Calu3 (cell line): ENCODE results near the gene AGBL4. TPM values are rescaled to one million over a fixed set of nuclear protein-coding genes. Genes with fewer than 3 reads are reported as not detected.

Experiments used
- BruUV-seq: library from RNA; stranded (reverse); fragments of 400-500 nt; replicated peaks from 2 replicates; lab custom pipeline; 2021; lab: Mats Ljungman, UMichigan
- CTCF ChIA-PET: fragments of 300-600 bp; sonication (Branson Sonifier 250); formaldehyde crosslinking; loops from one replicate; lab custom pipeline; 2022; ENCODE audit warnings: antibody characterized with exemption; lab: Charles Lee
- DNase-seq: peaks from one replicate; pipeline ENCODE4 v3.0.0; 2022
- H3K27ac Mint-ChIP-seq: one replicate; pipeline ENCODE4 v1.8.0; 2022; ENCODE audit warnings: mixed read lengths; ENCODE audit not compliant: unreplicated experiment
- H3K27me3 Mint-ChIP-seq: one replicate; pipeline ENCODE4 v1.8.0; 2022; ENCODE audit warnings: mixed read lengths; ENCODE audit not compliant: unreplicated experiment
- H3K36me3 Mint-ChIP-seq: one replicate; pipeline ENCODE4 v1.8.0; 2022; ENCODE audit warnings: mild to moderate bottlenecking, moderate library complexity, mixed read lengths; ENCODE audit not compliant: insufficient read depth, unreplicated experiment
- H3K4me1 Mint-ChIP-seq: one replicate; pipeline ENCODE4 v1.8.0; 2022; ENCODE audit warnings: mild to moderate bottlenecking, low read depth, mixed read lengths; ENCODE audit not compliant: unreplicated experiment
- H3K4me3 Mint-ChIP-seq: one replicate; pipeline ENCODE4 v1.8.0; 2022; ENCODE audit warnings: mild to moderate bottlenecking, low read depth, moderate library complexity, mixed read lengths; ENCODE audit not compliant: unreplicated experiment
- H3K9me3 Mint-ChIP-seq: one replicate; pipeline ENCODE4 v1.8.0; 2022; ENCODE audit warnings: low read depth, mixed read lengths; ENCODE audit not compliant: unreplicated experiment
- CTCF ChIP-seq: fragments of 200-600 bp; IDR thresholded peaks from one replicate; pipeline ENCODE4 v1.8.0; 2022; ENCODE audit warnings: antibody characterized with exemption; ENCODE audit not compliant: unreplicated experiment
- intact Hi-C: fragments of 100-400 bp; cut with micrococcal nuclease; formaldehyde crosslinking; loops from one replicate; pipeline ENCODE4 v1.10.0; 2022; ENCODE audit not compliant: unreplicated experiment
- total RNA-seq: library from RNA; stranded (reverse); gene quantifications from 2 replicates; pipeline ENCODE4 v1.2.3, GENCODE V29; 2022

The AGBL4 gene
- total RNA-seq, 1 experiment from 2014 or later: not detected

GRCh38 chr1:48610628-48611542, 1412.9 kb downstream of the AGBL4 start:
- no TSS peak for BruUV-seq
- intact Hi-C loops: no loop called here

GRCh38 chr1:48608882-48609281, 1414.9 kb downstream of the AGBL4 start:
- intact Hi-C loops: no loop called here
- TF ChIP-seq CTCF: no peak
- BruUV-seq: no TSS peak
- CTCF ChIA-PET: no interaction called here
- Mint-ChIP-seq H3K27ac (no peak overlapping the region), H3K9me3 (no peaks in the 10 kb centered on the region), H3K27me3 (peaks cover 19% of the 10 kb centered on the region), H3K36me3 (no peaks in the 10 kb centered on the region), H3K4me3 (no peak overlapping the region), H3K4me1 (no peaks in the 10 kb centered on the region)
- DNase-seq: no peak

More at GRCh38 chr1:48610628-48611542, 1412.9 kb downstream of the AGBL4 start:
- Mint-ChIP-seq H3K4me1 (no peaks in the 10 kb centered on the region), H3K4me3 (no peak overlapping the region), H3K27me3 (peaks cover 7% of the 10 kb centered on the region), H3K9me3 (no peaks in the 10 kb centered on the region), H3K36me3 (no peaks in the 10 kb centered on the region), H3K27ac (no peak overlapping the region)
- TF ChIP-seq CTCF: no peak
- CTCF ChIA-PET: no interaction called here
- no peak for DNase-seq

- H3K27ac Mint-ChIP-seq: no peak overlapping the region
- peaks cover 36% of the 10 kb centered on the region for H3K27me3 Mint-ChIP-seq
- no TSS peak for BruUV-seq
- no peaks in the 10 kb centered on the region for H3K4me1 Mint-ChIP-seq
- no peaks in the 10 kb centered on the region for H3K9me3 Mint-ChIP-seq
- intact Hi-C loops: no loop called here
- DNase-seq: no peak
- TF ChIP-seq CTCF: no peak
- H3K4me3 Mint-ChIP-seq: no peak overlapping the region
- H3K36me3 Mint-ChIP-seq: no peaks in the 10 kb centered on the region
- CTCF ChIA-PET: no interaction called here
Measured at GRCh38 chr1:48603222-48603621, 1420.5 kb downstream of the AGBL4 start.

- intact Hi-C loops: no loop called here
- CTCF ChIA-PET: no interaction called here
Measured at GRCh38 chr1:48602349-48602748, 1421.4 kb downstream of the AGBL4 start.

More at GRCh38 chr1:48602349-48602748, 1421.4 kb downstream of the AGBL4 start:
- H3K9me3 Mint-ChIP-seq: no peaks in the 10 kb centered on the region
- BruUV-seq: no TSS peak
- no peak overlapping the region for H3K27ac Mint-ChIP-seq
- no peak for TF ChIP-seq CTCF
- H3K27me3 Mint-ChIP-seq: peaks cover 36% of the 10 kb centered on the region
- H3K36me3 Mint-ChIP-seq: no peaks in the 10 kb centered on the region
- H3K4me3 Mint-ChIP-seq: no peak overlapping the region
- no peak for DNase-seq
- H3K4me1 Mint-ChIP-seq: no peaks in the 10 kb centered on the region
